Natural killer cell (primary cell): Measurements from ENCODE around the gene VWA1. TPM values are rescaled to one million over a fixed set of nuclear protein-coding genes. Genes with fewer than 3 reads are reported as not detected.
A peak's percentile ranks its signal among the peaks of the same experiment; 100 is the strongest.
"Not testable (repeated sequence)": the region's sequence is repeated elsewhere in the genome, so short reads cannot be mapped to it uniquely, and the experiment has no call there.

Source experiments
- ATAC-seq, 3 donors: fragments of 150-1000 bp in 2 of 3; fragments of 200-7000 bp in 1 of 3; cut with Tn5 transposase; 1 replicate in 1 of 3; 2 replicates in 2 of 3; pipeline ENCODE4 v1.10.0; 2021; ENCODE audit warnings: mild to moderate bottlenecking in 2 of 3, moderate library complexity in 2 of 3
- DNase-seq, 2 donors: peaks; one replicate each; pipeline versions ENCODE4 v3.0.0 to v3.0.0-alpha.2; 2013 to 2021; ENCODE audit warnings: mixed read lengths in 1 of 2
- H3K27ac ChIP-seq: one replicate; pipeline ENCODE4 v1.5.1; 2013; ENCODE audit warnings: mild to moderate bottlenecking, low read length
- H3K27me3 ChIP-seq: one replicate; pipeline ENCODE4 v1.6.1; 2013; ENCODE audit warnings: low read length; ENCODE audit not compliant: control insufficient read depth, insufficient read depth
- H3K36me3 ChIP-seq: one replicate; pipeline ENCODE4 v1.6.1; 2013; ENCODE audit warnings: low read length; ENCODE audit not compliant: control insufficient read depth, insufficient read depth
- H3K4me1 ChIP-seq: one replicate; pipeline ENCODE4 v1.6.1; 2013; ENCODE audit warnings: low read length; ENCODE audit not compliant: control insufficient read depth, insufficient read depth
- H3K4me3 ChIP-seq: one replicate; pipeline ENCODE4 v1.5.1; 2013; ENCODE audit warnings: low read length
- H3K9me3 ChIP-seq: one replicate; pipeline ENCODE4 v1.6.1; 2013; ENCODE audit warnings: low read length; ENCODE audit not compliant: control insufficient read depth, insufficient read depth
- H3K27ac Mint-ChIP-seq, 2 donors: one replicate each; pipeline ENCODE4 v1.8.0; 2022; ENCODE audit warnings: mild to moderate bottlenecking in 2 of 2, mixed read lengths in 2 of 2, moderate library complexity in 1 of 2
- H3K27me3 Mint-ChIP-seq, 2 donors: one replicate each; pipeline ENCODE4 v1.8.0; 2022; ENCODE audit warnings: low read depth in 2 of 2, mixed read lengths in 2 of 2
- H3K36me3 Mint-ChIP-seq: one replicate; pipeline ENCODE4 v1.8.0; 2022; ENCODE audit warnings: mixed read lengths
- H3K4me1 Mint-ChIP-seq, 2 donors: one replicate each; pipeline ENCODE4 v1.8.0; 2022; ENCODE audit warnings: mixed read lengths in 2 of 2
- H3K4me3 Mint-ChIP-seq: one replicate; pipeline ENCODE4 v1.8.0; 2022; ENCODE audit warnings: mild to moderate bottlenecking, moderate library complexity, mixed read lengths
- H3K9me3 Mint-ChIP-seq, 2 donors: one replicate each; pipeline ENCODE4 v1.8.0; 2022; ENCODE audit warnings: mixed read lengths in 2 of 2
- CTCF ChIP-seq: fragments of 200-600 bp; IDR thresholded peaks from one replicate; pipeline ENCODE4 v1.8.0; 2022; ENCODE audit warnings: antibody characterized with exemption
- whole genome bisulfite sequencing: methylation state at CpG from one replicate; pipeline ENCODE4 v1.1.7; 2013; ENCODE audit warnings: missing lambda C conversion rate; ENCODE audit not compliant: insufficient coverage; 5-methylcytosine and 5-hydroxymethylcytosine counted together
- intact Hi-C: fragments of 100-400 bp; cut with micrococcal nuclease; formaldehyde crosslinking; loops from one replicate; pipeline ENCODE4 v1.14.2; 2022
- total RNA-seq, 4 donors: library from RNA; stranded (reverse); fragments of 120-200 nt in 1 of 4; gene quantifications; one replicate each; pipeline versions ENCODE4 v1.2.3 to v1.2.4, GENCODE V29; 2013 to 2022

VWA1 gene
- total RNA-seq, 3 donors from 2014 or later (not counting 1 experiment from before 2014, with no cell fraction given): not detected

GRCh38 chr1:1476011-1476410 is 40.5 kb downstream of the VWA1 start:
- H3K27me3 ChIP-seq, H3K9me3 ChIP-seq, H3K27ac Mint-ChIP-seq, intact Hi-C loops, H3K4me3 Mint-ChIP-seq, H3K36me3 Mint-ChIP-seq, H3K4me3 ChIP-seq, H3K27ac ChIP-seq, DNase-seq, H3K9me3 Mint-ChIP-seq, H3K27me3 Mint-ChIP-seq: not testable (repeated sequence)
- 37% methylated on average over 11 of the region's 17 CpGs for WGBS
- Histone ChIP-seq H3K36me3 (peaks cover 13% of the 10 kb centered on the region), H3K4me1 (peaks cover 17% of the 10 kb centered on the region)
- peak in 1 of 3 donors; percentile 22 for ATAC-seq
- H3K4me1 Mint-ChIP-seq: peaks cover 3 to 23% of the 10 kb centered on the region in 2 donors

- H3K9me3 ChIP-seq: no peaks in the 10 kb centered on the region
- H3K4me1 ChIP-seq: peaks cover 16% of the 10 kb centered on the region
- intact Hi-C loops: no loop called here
- peak overlapping the region; percentile 84 for H3K27ac ChIP-seq
- H3K4me3 Mint-ChIP-seq: no peak overlapping the region
- DNase-seq: no peak
- peaks cover 0 to 21% of the 10 kb centered on the region in 2 donors for H3K4me1 Mint-ChIP-seq
- no peaks in the 10 kb centered on the region for H3K9me3 Mint-ChIP-seq
- no peaks in the 10 kb centered on the region for H3K36me3 Mint-ChIP-seq
- no peak for ATAC-seq
- peaks cover 13% of the 10 kb centered on the region for H3K36me3 ChIP-seq
- H3K4me3 ChIP-seq: no peak overlapping the region
- WGBS: 96% methylated on average over 21 of the region's 22 CpGs
- no peaks in the 10 kb centered on the region for H3K27me3 ChIP-seq
- H3K27ac Mint-ChIP-seq: peak overlapping the region in 1 of 2 donors; percentile 26
- no peak for TF ChIP-seq CTCF
- no peaks in the 10 kb centered on the region for H3K27me3 Mint-ChIP-seq
These were observed 41.7 kb downstream of the VWA1 start for GRCh38 chr1:1477206-1477605.

GRCh38 chr1:1479547-1480487 is 44.3 kb downstream of the VWA1 start:
- DNase-seq (no peak), ATAC-seq (peak in 1 of 3 donors; percentile 25)
- no peak overlapping the region for H3K4me3 ChIP-seq
- Mint-ChIP-seq H3K4me3 (no peak overlapping the region), H3K4me1 (peaks cover 0 to 12% of the 10 kb centered on the region in 2 donors), H3K36me3 (no peaks in the 10 kb centered on the region), H3K27me3 (no peaks in the 10 kb centered on the region), H3K9me3 (no peaks in the 10 kb centered on the region), H3K27ac (peak overlapping the region; percentile 43 to 63)
- H3K4me1 ChIP-seq: no peaks in the 10 kb centered on the region
- no peaks in the 10 kb centered on the region for H3K9me3 ChIP-seq
- peaks cover 21% of the 10 kb centered on the region for H3K36me3 ChIP-seq
- intact Hi-C loops: no loop called here
- 93% methylated on average over 40 of the region's 42 CpGs for WGBS
- H3K27ac ChIP-seq: no peak overlapping the region
- no peak for TF ChIP-seq CTCF
- H3K27me3 ChIP-seq: no peaks in the 10 kb centered on the region

- H3K4me1 ChIP-seq, DNase-seq, H3K9me3 Mint-ChIP-seq, H3K27ac Mint-ChIP-seq, H3K27me3 Mint-ChIP-seq, intact Hi-C loops, H3K9me3 ChIP-seq, H3K36me3 Mint-ChIP-seq, H3K4me1 Mint-ChIP-seq, H3K4me3 Mint-ChIP-seq, H3K4me3 ChIP-seq, H3K27me3 ChIP-seq, ATAC-seq, H3K27ac ChIP-seq: not testable (repeated sequence)
- WGBS: 97% methylated on average over 15 of the region's 16 CpGs
- peaks cover 21% of the 10 kb centered on the region for H3K36me3 ChIP-seq
These were observed 45.0 kb downstream of the VWA1 start for GRCh38 chr1:1480488-1480867.

GRCh38 chr1:1481811-1482210 is 46.3 kb downstream of the VWA1 start:
- H3K4me3 Mint-ChIP-seq, H3K9me3 ChIP-seq, H3K4me1 Mint-ChIP-seq, H3K4me1 ChIP-seq, H3K9me3 Mint-ChIP-seq, intact Hi-C loops, DNase-seq, H3K36me3 Mint-ChIP-seq, H3K4me3 ChIP-seq, H3K27ac ChIP-seq, H3K27ac Mint-ChIP-seq, H3K27me3 ChIP-seq, H3K27me3 Mint-ChIP-seq: not testable (repeated sequence)
- H3K36me3 ChIP-seq: peaks cover 24% of the 10 kb centered on the region
- 98% methylated on average over 23 of the region's 30 CpGs for WGBS
- ATAC-seq: peak in 1 of 3 donors; percentile 7
